HG03196 (cell line): ENCODE measurements around the gene PTBP3.
"Not testable (repeated sequence)": the region's sequence is repeated elsewhere in the genome, so short reads cannot be mapped to it uniquely, and the experiment has no call there.

Experiments
- ATAC-seq: cut with Tn5 transposase; IDR thresholded peaks from one replicate; pipeline ENCODE4 v1.9.1; 2021; ENCODE audit not compliant: unreplicated experiment

Gene PTBP3, protein sequence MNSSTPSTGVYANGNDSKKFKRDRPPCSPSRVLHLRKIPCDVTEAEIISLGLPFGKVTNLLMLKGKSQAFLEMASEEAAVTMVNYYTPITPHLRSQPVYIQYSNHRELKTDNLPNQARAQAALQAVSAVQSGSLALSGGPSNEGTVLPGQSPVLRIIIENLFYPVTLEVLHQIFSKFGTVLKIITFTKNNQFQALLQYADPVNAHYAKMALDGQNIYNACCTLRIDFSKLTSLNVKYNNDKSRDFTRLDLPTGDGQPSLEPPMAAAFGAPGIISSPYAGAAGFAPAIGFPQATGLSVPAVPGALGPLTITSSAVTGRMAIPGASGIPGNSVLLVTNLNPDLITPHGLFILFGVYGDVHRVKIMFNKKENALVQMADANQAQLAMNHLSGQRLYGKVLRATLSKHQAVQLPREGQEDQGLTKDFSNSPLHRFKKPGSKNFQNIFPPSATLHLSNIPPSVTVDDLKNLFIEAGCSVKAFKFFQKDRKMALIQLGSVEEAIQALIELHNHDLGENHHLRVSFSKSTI

DNA sequence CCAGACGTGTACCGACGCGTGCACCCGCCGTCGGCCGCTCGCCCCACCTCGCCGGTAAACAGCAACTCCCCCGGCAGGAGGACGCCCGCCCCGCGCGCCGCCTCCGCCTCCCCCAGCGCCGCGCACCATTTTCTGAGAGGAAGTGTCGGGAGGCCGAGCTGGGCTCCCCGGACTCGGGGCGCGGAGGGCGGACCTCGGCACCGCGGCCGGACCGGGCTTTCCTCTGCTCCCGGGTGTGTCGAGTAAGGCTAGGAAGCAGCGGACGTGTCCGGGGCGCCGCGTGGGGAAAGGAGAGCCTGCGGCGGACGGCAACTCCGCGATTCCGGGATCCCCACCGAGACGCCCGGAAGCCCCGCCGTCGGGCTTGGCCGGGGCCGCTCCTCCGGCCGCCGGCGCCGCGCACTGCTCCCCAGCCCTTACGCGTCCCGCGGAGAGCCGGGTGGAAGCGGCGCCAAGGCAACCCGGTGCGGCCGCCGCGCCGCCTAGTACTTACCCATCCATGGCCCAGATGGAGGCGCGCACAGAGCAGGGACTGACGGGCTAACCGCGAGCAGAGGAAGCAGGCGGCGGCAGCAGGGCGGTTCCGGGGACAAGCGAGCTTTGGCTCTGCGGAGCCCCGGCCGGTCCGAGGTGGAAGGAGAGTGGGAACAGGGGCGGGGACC lies at the start of gene PTBP3:
Gene PTBP3 (minus strand): TSS at position 643 of the 662 bp plus-strand sequence. CDS start 35,754 bp downstream, outside the sequence.
- ATAC-seq, result peak; percentile 58

DNA sequence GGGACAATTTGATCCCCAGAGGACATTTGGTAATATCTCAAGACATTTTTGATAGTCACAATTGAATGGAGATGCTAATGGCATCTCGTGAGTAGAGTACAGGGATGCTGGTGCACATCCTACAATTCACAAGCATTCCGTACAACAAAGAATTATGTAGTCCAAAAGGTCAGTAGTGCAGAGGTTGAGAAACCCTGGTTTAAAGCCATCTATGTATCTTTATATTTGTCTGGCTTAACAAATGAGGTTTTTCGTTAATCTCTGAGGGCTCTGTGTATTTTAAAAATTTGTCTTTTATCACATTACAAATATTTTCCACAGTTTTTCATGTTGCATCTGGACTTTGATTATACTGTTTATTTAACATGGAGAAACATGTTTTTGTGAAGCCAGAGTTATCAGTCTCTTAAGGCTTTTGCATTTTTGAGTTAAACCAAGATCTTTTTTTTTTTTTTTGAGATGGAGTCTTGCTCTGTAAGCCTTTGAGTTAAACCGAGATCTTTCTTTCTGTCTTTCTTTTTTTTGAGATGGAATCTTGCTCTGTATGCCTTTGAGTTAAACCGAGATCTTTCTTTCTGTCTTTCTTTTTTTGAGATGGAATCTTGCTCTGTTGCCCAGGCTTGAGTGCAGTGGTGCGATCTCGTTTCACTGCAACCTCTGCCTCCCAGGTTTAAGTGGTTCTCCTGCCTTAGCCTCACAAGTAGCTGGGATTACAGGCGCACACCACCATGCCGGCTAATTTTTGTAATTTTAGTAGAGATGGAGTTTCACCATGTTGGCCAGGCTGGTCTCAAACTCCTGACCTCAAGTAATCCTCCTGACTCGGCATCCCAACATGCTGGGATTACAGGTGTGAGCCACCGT lies 49.3 kb upstream of the PTBP3 start:
- ATAC-seq, result no peak

DNA sequence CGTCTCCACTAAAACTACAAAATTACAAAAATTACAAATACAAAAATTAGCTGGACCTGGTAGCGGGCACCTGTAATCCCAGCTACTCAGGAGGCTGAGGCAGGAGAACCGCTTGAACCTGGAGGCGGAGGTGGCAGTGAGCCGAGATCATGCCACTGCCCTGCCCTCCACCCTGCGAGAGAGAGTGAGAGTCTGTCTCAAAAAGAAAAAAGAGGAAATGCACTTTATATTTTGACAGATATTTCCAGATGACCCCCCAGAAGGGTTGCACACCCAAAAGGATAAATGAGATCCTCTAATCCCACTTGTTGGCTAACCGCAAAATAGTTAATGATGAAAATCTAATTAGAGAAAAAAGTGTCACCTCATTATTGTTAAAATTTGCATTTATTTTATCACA lies 48.6 kb upstream of the PTBP3 start:
- ATAC-seq, result no peak

DNA sequence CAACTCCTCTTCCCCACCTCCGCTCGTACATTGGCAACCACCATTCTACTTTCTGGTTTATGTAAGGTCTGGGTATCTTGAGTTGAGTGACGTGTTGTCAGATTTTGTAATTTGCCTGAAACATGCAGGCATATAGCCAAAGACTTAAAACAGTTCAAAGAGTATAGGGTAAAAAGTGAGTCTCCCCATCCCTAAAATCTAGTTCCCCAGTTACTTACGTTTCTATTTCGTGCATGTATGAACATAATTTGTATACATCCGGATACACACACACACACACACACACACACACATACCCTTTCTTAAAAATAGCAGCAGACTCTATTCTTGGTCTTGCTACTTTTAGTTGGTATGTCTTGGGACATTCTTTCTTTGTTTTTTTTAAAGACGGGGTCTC lies 47.4 kb upstream of the PTBP3 start:
- no peak for ATAC-seq

DNA sequence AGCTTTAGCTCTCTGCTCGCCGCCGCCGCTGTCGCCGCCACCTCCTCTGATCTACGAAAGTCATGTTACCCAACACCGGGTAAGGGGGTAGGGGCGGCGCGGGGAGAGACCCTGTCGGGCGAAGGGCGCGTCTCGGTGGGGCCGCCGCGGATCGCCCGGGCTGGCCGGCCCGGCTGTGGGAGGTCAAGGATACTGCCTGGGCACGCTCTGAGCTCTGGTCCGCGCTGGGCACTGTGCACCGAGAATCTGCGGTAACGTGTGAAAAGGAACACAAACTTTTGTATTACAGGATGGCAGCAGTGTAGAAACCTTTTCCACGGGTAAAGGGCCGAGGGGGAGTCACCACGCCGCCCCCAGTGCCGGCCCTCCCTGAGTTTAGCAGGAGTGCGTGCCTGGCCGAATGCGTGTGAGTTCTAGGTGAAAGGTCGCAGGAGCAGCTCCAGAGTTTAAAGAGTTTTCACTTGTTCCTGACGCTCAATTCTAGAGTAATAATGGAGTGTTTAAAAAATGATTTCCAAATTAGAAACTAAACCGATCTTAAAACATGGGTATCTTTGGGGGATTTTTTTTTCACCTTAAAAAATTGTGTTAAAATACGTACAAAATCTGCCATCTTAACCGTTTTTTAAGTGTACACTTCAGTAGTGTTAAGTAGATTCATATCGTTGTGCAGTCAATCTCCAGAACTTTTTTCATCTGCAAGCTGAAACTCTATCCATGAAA lies 46.8 kb upstream of the PTBP3 start, which contains the start of gene HSDL2:
Gene HSDL2 (plus strand): TSS at position 7 of the 723 bp plus-strand sequence. CDS start 56 bp downstream, at position 63.
- ATAC-seq, result peak; percentile 13

DNA sequence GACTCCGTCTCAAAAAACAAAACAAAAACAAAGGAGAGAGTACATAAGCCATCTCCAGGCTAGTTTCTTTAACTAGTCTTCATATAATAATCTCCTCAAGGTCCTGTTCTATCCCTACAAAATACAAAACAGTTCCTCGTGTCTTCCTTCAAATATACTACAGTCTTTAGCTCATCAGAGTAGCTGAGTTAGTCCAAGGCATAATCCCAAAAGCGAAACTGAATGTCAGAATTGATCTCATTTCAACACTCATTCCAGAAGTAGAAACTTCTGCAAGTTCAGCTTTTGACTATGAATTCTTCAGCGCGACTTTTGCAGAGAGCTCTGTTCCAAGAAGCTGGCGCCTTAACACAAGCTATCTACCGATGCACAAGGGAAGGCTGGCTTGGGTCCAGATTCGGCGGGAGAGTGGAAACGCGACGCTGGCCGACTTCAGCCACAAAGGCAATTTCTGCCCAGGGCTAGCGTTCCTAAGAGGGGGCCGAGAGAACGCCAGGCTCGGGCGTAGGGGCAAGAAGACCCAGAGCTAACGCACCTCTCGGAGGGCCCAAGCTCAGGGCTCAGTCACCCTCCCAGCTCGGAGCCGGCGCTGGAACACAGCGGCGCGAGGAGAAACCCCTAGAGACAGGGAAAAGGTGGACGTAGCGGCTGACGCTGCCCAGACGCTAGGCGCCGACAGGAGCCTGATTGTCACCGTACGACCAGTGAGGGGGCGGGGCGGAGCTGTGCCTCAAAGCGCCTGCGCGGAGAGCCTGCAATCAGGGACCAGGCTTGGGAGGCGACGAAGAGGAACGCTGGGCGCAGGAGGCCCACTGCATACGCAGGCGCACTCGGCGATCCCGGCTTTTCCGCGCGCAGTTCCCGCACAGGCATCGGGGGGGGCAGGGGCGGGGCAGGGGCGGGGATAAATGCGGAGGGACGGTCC lies 46.0 kb upstream of the PTBP3 start:
- peak; percentile 77 for ATAC-seq

DNA sequence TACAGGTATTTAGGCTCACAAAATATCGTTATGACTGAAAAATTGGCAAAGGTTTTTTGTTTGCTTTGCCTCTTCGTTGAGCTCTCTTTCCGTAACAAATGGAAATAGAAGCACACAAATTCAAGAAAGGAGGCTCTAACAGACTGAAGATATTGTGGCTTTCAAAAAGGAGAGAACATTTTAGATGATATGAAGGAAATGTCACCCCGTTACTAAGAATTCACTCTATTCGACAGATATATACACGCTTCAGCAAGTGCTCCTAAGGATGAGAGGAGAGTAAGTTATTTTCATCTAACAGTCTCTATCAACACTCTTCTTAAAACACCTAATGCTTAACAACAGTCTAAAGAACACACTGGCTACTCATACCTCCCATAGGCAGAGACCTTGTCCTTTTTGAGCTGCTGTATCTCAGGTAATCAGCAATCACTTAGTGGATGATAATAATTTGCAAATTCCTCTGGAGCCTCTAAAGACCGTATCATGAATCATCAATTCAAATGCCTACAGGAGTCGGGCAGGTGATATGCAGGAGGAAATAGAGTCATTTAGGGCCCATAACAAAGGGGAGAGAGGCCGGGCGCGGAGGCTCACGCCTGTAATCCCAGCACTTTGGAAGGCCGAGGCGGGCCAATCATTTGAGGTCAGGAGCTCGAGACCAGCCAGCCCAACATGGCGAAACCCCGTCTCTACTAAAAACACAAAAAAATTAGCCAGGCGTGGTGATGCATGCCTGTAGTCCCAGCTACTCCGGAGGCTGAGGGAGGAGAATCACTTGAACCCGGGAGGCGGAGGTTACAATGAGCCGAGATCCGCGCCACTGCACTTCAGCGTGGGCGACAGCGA lies 45.1 kb upstream of the PTBP3 start:
- ATAC-seq, result peak; percentile 8

DNA sequence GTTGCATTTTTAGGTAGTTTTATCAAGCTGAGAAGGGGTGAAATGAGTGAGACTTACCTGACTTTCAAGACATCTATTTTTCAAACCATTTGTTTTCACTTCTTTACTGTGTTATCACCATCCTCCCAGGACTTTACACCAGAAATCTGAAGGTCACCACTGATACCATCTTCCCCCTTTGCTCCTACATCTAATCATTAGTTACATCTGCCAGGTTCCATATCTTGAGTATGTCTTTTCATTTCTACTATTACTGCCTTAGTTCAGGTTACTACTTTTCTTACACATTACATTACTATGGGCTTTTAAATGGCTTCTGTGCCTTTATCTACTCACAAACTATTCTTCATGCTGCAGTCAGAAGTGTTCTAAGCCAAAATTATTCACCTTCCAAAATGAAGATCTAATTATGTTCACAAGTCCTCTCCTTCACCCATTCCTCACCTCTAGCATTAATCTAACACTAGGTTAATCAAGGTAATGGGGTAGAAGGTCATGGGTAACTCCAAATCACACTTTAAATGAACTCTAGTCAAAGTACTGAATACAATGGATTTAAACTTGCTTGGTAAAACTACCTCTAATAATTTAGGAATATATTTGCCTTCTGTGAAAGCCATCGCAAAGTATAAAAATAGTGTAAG lies 44.4 kb upstream of the PTBP3 start:
- no peak for ATAC-seq

DNA sequence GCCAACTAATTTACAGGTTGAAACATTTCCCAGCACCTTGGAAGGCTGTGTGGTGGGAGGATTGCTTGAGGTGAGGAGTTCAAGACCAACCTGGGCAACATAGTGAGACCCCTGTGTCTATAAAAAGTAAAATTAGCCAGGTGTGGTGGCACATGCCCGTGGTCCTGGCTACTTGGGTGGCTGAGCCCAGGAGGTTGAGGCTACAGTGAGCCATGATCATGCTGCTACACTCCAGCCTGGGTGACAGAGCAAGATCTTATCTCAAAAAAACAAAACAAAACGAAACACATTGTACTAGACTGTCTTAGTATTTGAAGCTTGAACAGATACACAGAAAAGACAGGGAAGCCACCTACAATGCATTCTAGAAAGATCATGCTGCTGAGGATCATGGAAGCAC lies 43.7 kb upstream of the PTBP3 start:
- no peak for ATAC-seq

DNA sequence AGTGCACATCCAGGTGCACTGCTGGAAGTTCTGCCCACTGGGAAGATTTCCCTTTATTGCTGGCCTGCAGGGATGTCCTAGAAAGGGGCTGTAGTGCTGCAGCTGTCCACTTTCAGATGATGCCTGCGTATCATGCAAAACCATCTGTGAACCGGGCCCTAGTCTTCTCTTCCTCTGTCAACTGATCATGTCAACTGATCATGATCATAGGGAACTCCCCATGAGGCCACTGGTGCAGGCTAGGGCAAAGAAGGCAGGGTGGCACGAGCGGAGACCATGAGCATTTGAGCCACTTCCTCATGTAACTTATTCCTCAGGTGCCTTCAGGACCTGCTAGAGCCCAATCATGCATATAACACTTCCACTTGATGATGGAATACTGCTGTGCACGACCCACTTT lies 41.9 kb upstream of the PTBP3 start:
- no peak for ATAC-seq

DNA sequence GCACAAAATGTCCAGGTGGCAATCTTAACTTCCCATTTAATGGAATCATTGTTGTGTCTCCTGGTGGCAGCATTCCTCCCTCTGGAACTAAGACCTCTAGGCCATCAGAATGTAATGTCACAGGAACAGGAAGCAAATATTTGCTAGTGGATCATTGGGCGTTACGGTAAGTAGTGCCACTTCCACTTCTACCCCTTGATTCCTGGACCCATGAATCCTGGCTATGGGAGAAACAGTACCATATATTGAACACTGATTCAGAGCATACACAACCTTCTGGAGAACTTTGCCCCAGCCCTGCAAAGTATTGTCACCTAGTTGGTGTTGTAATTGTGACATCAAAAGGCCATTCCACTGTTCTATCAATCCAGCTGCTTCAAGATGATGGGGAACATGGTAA lies 40.8 kb upstream of the PTBP3 start:
- not testable (repeated sequence) for ATAC-seq

DNA sequence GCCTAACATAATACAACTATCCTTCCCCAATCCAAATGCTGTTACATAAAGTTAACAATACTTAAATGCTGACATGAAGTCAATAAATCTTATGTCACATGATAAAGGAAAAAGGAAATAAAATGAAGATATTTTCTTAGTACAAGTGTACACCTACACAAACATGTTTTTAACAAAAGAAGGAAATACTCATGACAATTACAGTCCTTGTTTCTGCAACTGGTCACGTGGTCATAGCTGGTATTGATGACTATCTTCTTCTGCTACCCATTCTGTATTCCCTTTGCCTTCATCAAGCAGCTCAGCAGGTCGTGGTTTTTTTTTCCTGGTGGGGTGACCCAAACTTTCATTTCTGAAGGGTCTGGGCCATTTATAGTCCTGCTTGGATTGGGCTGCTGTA lies 40.2 kb upstream of the PTBP3 start:
- not testable (repeated sequence) for ATAC-seq

DNA sequence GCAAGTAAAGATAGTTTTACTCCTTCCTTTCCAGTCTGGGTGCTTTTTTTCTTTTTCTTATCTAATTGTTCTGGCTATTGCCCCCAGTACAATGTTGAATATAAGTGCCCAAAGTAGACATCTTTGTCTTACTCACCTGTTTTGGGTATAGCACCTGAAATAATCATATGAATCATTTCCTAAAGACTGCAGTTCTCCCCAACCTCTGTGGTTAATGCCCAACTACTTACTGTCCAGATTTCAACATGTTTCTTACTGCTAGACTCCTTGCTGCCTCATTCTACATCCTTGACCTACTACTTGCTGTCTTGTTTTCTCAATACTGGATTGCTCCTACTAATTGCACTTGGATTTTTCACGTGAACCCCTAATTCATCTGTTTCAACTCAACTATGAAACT lies 37.6 kb upstream of the PTBP3 start:
- no peak for ATAC-seq

DNA sequence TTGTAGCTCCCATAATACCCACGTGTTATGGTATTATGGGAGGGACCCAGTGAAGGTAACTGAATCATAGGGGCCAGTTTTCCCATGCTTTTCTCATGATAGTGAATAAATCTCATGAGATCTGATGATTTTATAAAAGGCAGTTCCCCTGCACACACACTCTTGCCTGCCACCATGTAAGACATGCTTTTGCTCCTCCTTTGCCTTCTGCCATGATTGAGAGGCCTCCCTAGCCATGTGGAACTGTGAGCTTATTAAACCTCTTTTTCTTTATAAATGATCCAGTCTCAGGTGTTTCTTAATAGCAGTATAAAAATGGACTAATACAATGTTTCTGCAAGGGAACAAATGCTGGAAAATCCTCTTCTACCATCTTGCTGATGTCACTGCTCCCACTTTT lies 36.4 kb upstream of the PTBP3 start:
- ATAC-seq, result no peak

DNA sequence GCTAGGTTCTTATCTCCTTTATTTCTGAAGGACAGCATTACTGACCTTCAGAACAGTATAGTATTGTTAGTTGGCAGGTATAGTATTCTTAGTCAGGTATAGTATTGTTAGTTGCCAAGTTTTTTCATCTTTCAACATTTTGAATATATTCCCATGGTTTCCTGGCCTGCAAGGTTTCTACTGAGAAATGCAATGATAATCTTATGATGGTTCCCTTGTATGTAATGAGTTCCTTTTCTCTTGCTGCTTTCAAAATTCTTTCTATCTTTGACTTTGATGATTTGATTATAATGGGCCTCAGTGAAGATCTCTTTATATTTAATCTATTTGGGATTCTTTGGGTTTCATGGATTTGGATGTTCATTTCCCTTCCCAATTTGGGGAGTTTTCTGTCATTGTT lies 34.0 kb upstream of the PTBP3 start:
- no peak for ATAC-seq

DNA sequence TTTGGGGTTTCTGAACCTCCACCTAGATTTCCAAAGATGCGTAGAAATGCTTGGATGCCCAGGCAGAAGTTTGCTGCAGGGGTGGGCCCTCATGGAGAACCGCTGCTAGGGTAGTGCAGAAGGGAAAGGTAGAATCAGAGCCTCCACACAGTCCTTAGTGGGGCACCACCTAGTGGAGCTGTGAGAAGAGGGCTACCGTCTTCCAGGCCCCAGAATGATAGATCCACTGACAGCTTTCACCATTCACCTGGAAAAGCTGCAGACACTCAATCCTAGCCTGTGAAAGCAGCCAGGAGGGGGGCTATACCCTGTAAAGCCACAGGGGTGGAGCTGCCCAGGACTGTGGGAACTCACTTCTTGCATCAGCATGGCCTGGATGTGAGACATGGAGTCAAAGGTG lies 33.2 kb upstream of the PTBP3 start:
- no peak for ATAC-seq

DNA sequence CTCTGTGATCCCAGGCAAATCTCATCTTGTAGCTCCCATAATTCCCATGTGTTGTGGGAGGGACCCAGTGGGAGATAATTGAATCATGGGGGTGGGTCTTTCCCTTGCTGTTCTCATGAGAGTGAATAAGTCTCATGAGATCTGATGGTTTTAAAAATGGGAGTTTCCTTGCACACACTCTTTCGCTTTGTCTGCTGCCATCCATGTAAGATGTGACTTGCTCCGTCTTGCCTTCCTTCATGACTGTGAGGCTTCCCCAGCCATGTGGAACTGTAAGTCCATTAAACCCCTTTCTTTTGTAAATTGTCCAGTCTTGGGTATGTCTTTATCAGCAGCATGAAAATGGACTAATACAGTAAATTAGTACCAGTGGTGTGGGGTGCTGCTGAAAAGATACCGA lies 31.8 kb upstream of the PTBP3 start:
- ATAC-seq, result not testable (repeated sequence)

DNA sequence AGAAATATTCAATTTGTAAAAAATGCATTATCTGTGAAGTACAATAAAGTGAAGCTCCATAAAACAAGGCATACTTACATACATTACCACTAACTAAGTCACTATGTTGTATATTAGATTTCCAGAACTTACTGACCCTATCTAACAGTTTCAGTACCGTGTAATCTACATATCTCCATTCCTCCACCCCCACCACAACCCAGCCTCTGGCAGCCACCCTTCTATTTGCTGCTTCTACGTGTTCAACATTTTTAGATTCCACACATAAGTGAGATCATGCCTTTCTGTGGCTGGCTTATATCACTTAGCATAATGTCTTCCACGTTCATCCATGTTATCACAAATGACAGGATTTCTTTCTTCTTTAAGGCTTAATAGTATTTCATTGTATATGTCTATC lies 31.3 kb upstream of the PTBP3 start:
- no peak for ATAC-seq
